Measurements from ENCODE around the gene SETBP1.

- no peak for TF ChIP-seq CTCF (tag by site-specific recombination; IDR thresholded peaks at IDR 0.05)
- no peak for TF ChIP-seq ZNF830 (tag by site-specific recombination; IDR thresholded peaks at IDR 0.05; ENCODE audit: low read depth)
- TF ChIP-seq ZBTB6 (tag by site-specific recombination; IDR thresholded peaks at IDR 0.05) = no peak
- TF ChIP-seq ZNF341 (tag by site-specific recombination; IDR thresholded peaks at IDR 0.05; ENCODE audit: low read depth) = no peak
- TF ChIP-seq ZSCAN5A (tag by site-specific recombination; IDR thresholded peaks at IDR 0.05) = no peak
- TF ChIP-seq YY1 (tag by site-specific recombination; IDR thresholded peaks at IDR 0.05) = no peak
- TF ChIP-seq ZNF580 (tag by site-specific recombination; IDR thresholded peaks at IDR 0.05) = no peak
- TF ChIP-seq RBAK (tag by site-specific recombination; IDR thresholded peaks at IDR 0.05) = no peak
- TF ChIP-seq ZNF214 (tag by site-specific recombination; IDR thresholded peaks at IDR 0.05; ENCODE audit: borderline replicate concordance) = no peak
- TF ChIP-seq ZNF350 (tag by site-specific recombination; IDR thresholded peaks at IDR 0.05) = no peak
- TF ChIP-seq ZNF660 (tag by site-specific recombination; IDR thresholded peaks at IDR 0.05) = no peak
- no peak for TF ChIP-seq ZNF335 (tag by site-specific recombination; conservative IDR thresholded peaks at IDR 0.05)
- TF ChIP-seq GLIS2 (tag by site-specific recombination; IDR thresholded peaks at IDR 0.05) = no peak
Observed at GRCh38 chr18:44819944-44820510, 139.3 kb downstream of the SETBP1 start.
